Keratinocyte (primary cell): Measurements from ENCODE around the gene FOXP2. TPM values are rescaled to one million over a fixed set of nuclear protein-coding genes. Genes with fewer than 3 reads are reported as not detected.

ENCODE experiments used
- DNase-seq: peaks from one replicate; pipeline ENCODE4 v3.0.0-alpha.2; 2011; ENCODE audit warnings: low read depth, missing footprints, low spot score
- FAIRE-seq: peaks from 2 replicates; lab custom pipeline; 2011; peaks lifted over from hg19 to GRCh38; lab: Jason Lieb, UNC
- H2AFZ ChIP-seq: 2 replicates; pipeline ENCODE4 v1.6.0; 2012; ENCODE audit warnings: low read length, control low read depth, inconsistent platforms; ENCODE audit not compliant: control insufficient read depth
- H3K27ac ChIP-seq: 2 replicates; pipeline ENCODE4 v1.5.1; 2011; ENCODE audit warnings: low read length; ENCODE audit not compliant: control insufficient read depth, insufficient read depth
- H3K27me3 ChIP-seq: 3 replicates; pipeline ENCODE4 v1.6.0; 2011; ENCODE audit warnings: low read length; ENCODE audit not compliant: control insufficient read depth, insufficient read depth; ENCODE audit errors: extremely low read depth
- H3K36me3 ChIP-seq, 2 experiments: 2 replicates in 1 of 2; 3 replicates in 1 of 2; pipeline ENCODE4 v1.5.1; 2011; ENCODE audit warnings: low read length in 2 of 2, mild to moderate bottlenecking in 1 of 2; ENCODE audit not compliant: control insufficient read depth in 2 of 2, insufficient read depth in 2 of 2; ENCODE audit errors: extremely low read depth in 1 of 2
- H3K4me1 ChIP-seq: 3 replicates; pipeline ENCODE4 v1.5.1; 2011; ENCODE audit warnings: low read length; ENCODE audit not compliant: control insufficient read depth, insufficient read depth; ENCODE audit errors: extremely low read depth
- H3K4me2 ChIP-seq: 3 replicates; pipeline ENCODE4 v1.6.0; 2011; ENCODE audit warnings: low read depth, low read length; ENCODE audit not compliant: control insufficient read depth, insufficient read depth; ENCODE audit errors: extremely low read depth
- H3K4me3 ChIP-seq, 3 experiments: fragments of 200-600 bp in 1 of 3; sonication (generic) in 1 of 3; 2 replicates in 2 of 3; 3 replicates in 1 of 3; pipeline ENCODE4 v1.5.1; 2011 to 2016; ENCODE audit warnings: low read length in 3 of 3, mild to moderate bottlenecking in 3 of 3, control low read depth in 2 of 3, inconsistent platforms in 1 of 3, low read depth in 1 of 3, mixed read lengths in 1 of 3, mixed run types in 1 of 3, moderate library complexity in 1 of 3; ENCODE audit not compliant: control insufficient read depth in 2 of 3, insufficient read depth in 2 of 3; ENCODE audit errors: extremely low read depth in 1 of 3
- H3K79me2 ChIP-seq: 2 replicates; pipeline ENCODE4 v1.6.0; 2012; ENCODE audit warnings: low read length; ENCODE audit not compliant: control insufficient read depth, insufficient read depth
- H3K9ac ChIP-seq: 3 replicates; pipeline ENCODE4 v1.6.0; 2011; ENCODE audit warnings: low read length; ENCODE audit not compliant: control insufficient read depth, insufficient read depth; ENCODE audit errors: extremely low read depth
- H3K9me1 ChIP-seq: 3 replicates; pipeline ENCODE4 v1.6.0; 2011; ENCODE audit warnings: low read length; ENCODE audit not compliant: control insufficient read depth, insufficient read depth; ENCODE audit errors: extremely low read depth
- H3K9me3 ChIP-seq: 2 replicates; pipeline ENCODE4 v1.5.1; 2012; ENCODE audit warnings: low read depth, low read length; ENCODE audit not compliant: control insufficient read depth
- H4K20me1 ChIP-seq: 3 replicates; pipeline ENCODE4 v1.6.0; 2011; ENCODE audit warnings: low read length; ENCODE audit not compliant: control insufficient read depth, insufficient read depth; ENCODE audit errors: extremely low read depth
- CTCF ChIP-seq, 3 experiments: IDR thresholded peaks in 1 of 3; conservative IDR thresholded peaks in 1 of 3; optimal IDR thresholded peaks in 1 of 3; 2 replicates in 2 of 3; 3 replicates in 1 of 3; pipeline versions ENCODE3 to v1.5.1; 2011; ENCODE audit warnings: low read length in 3 of 3, mild to moderate bottlenecking in 3 of 3, moderate library complexity in 2 of 3, control low read depth in 1 of 3, inconsistent platforms in 1 of 3; ENCODE audit not compliant: insufficient read depth in 2 of 3; ENCODE audit errors: extremely low read depth in 1 of 3
- EZH2 ChIP-seq: IDR thresholded peaks from one replicate; pipeline ENCODE4 v1.6.1; 2012; ENCODE audit warnings: inconsistent platforms, mild to moderate bottlenecking, low read length, moderate library complexity
- dilution Hi-C: fragments of 300-500 bp; cut with MboI; formaldehyde crosslinking; loops from one replicate; pipeline ENCODE4 v1.7.0; 2020; ENCODE audit warnings: low sequenced_read_pairs; ENCODE audit not compliant: extremely low pct_ligation_motif_present
- polyA plus RNA-seq, 5 experiments: library from polyadenylated mRNA; depleted of rRNA in 3 of 5; stranded (reverse) in 3 of 5; stranded (forward) in 1 of 5; unstranded in 1 of 5; fragments of >200 nt; gene quantifications; 1 replicate in 1 of 5; 2 replicates in 3 of 5; 3 replicates in 1 of 5; pipeline versions ENCODE4 v1.2.1 to v1.2.3, GENCODE V29; 2011 to 2012; ENCODE audit warnings: missing spikeins in 2 of 5, low read depth in 1 of 5, low replicate concordance in 1 of 5
- small RNA-seq, 3 experiments: library from RNA; depleted of rRNA; stranded (forward); fragments of <200 nt; gene quantifications; one replicate each; pipeline ENCODE3, GENCODE V24; 2012; ENCODE audit warnings: low read depth in 3 of 3, low replicate concordance in 1 of 3; ENCODE audit not compliant: insufficient read length in 3 of 3

FOXP2 gene
- polyA plus RNA-seq, 1 donor (not counting 4 experiments of a cell fraction or from before 2014, with no cell fraction given), result 0.98 TPM

- dilution Hi-C loops, result no loop called here
- DNase-seq, result no peak
- H3K4me2 ChIP-seq, result no peak overlapping the region
These were observed 326.3 kb downstream of the FOXP2 start for GRCh38 chr7:114740941-114741340.

GRCh38 chr7:114741911-114742310 is 327.3 kb downstream of the FOXP2 start:
- H4K20me1 ChIP-seq, result no peaks in the 10 kb centered on the region
- H2AFZ ChIP-seq, result no peak overlapping the region
- no peak overlapping the region for H3K4me3 ChIP-seq
- no peaks in the 10 kb centered on the region for H3K79me2 ChIP-seq
- dilution Hi-C loops, result no loop called here
- H3K9me3 ChIP-seq, result no peaks in the 10 kb centered on the region
- no peak for DNase-seq
- no peak overlapping the region for H3K4me2 ChIP-seq
- H3K36me3 ChIP-seq, result no peaks in the 10 kb centered on the region
- no peak overlapping the region for H3K27ac ChIP-seq
- TF ChIP-seq CTCF (optimal IDR thresholded peaks at IDR 0.05 in 1 of 3, IDR thresholded peaks at IDR 0.05 in 1 of 3, conservative IDR thresholded peaks at IDR 0.05 in 1 of 3; ENCODE audit: extremely low read depth in 1 of 3, insufficient read depth in 2 of 3, low read length in 3 of 3) (no peak), EZH2 (no peak)
- no peaks in the 10 kb centered on the region for H3K4me1 ChIP-seq
- no peaks in the 10 kb centered on the region for H3K27me3 ChIP-seq
- no peaks in the 10 kb centered on the region for H3K9me1 ChIP-seq
- no peak overlapping the region for H3K9ac ChIP-seq
- no peak for FAIRE-seq

More at GRCh38 chr7:114740941-114741340, 326.3 kb downstream of the FOXP2 start:
- no peak overlapping the region for H2AFZ ChIP-seq
- no peaks in the 10 kb centered on the region for H3K36me3 ChIP-seq
- H3K9me3 ChIP-seq, result no peaks in the 10 kb centered on the region
- no peaks in the 10 kb centered on the region for H3K4me1 ChIP-seq
- H3K4me3 ChIP-seq, result no peak overlapping the region
- no peak for TF ChIP-seq CTCF (optimal IDR thresholded peaks at IDR 0.05 in 1 of 3, IDR thresholded peaks at IDR 0.05 in 1 of 3, conservative IDR thresholded peaks at IDR 0.05 in 1 of 3; ENCODE audit: extremely low read depth in 1 of 3, insufficient read depth in 2 of 3, low read length in 3 of 3)
- TF ChIP-seq EZH2, result no peak
- no peaks in the 10 kb centered on the region for H3K9me1 ChIP-seq
- H3K27ac ChIP-seq, result no peak overlapping the region
- FAIRE-seq, result no peak
- H3K9ac ChIP-seq, result no peak overlapping the region
- H3K79me2 ChIP-seq, result no peaks in the 10 kb centered on the region
- H3K27me3 ChIP-seq, result no peaks in the 10 kb centered on the region
- no peaks in the 10 kb centered on the region for H4K20me1 ChIP-seq

Small RNA genes lying within 50 kb of the gene (small RNA-seq; reads per million reads assigned to genes)
- gene MIR3666 (0 reads per million in 3 experiments), gene RNA5SP238 (0 to 1.3 (median 0) reads per million in 3 experiments)
